Stimulated activated CD8-positive, alpha-beta memory T cell treated with anti-CD3 and anti-CD28 coated beads, Interleukin-4, amount 100 ng/mL, for 1 hour (primary cell): Measurements from ENCODE around the gene NDUFAB1.
"Not testable (repeated sequence)": the region's sequence is repeated elsewhere in the genome, so short reads cannot be mapped to it uniquely, and the experiment has no call there.

ENCODE experiments used
- DNase-seq, 2 donors: peaks; one replicate each; pipeline ENCODE4 v3.0.0-alpha.2; 2020; ENCODE audit warnings: low read depth in 2 of 2, low spot score in 1 of 2

The NDUFAB1 gene

DNA sequence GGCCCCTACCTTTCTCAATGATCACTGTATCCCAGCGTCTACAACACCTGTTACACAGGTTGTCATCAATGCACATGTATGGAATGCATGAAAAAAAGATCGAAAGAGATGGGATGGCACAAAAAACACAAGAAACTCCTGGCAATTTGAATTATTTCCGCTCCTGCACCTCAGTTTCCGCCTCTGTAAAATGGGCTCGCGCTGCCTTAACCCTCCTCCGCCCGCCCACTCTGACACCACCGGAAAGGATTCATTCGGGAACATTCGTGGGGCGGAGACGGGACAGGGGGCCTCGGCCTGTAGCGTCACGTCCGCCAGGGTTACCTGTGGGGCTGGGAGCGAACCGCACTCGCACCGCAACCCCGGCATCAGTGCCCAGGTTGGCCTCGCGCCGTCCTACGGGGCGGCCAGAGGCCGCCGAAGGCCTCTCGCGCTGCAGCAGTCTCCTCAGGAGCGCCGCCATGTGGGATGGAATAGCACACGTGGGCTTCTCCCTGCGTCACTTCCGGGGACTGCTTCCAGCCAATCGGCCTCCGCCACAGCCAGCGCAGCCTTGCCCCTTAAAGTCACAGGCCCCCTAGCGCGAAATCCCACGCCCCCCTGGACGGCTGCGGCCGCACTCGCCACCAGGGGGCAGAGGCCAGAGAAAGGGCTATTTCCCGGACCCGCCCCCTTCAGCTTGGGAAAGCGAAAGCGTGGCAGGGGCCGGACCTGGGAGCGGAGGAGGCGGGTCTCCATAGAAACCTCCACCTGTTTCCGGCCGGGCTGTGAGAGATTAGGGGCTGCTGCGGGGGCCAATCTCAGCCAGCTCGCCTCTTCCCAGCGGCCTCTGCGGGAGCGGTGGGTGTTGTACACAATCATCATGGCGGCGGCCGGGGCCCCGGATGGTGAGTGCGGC is 39.0 kb downstream of the NDUFAB1 start, which contains the start of the genes EARS2 and UBFD1:
TSS of gene EARS2 (minus strand) at position 470 of the 898 bp plus-strand sequence. CDS start at position 463, 7 bp downstream.
TSS of gene UBFD1 (plus strand) at position 847 of the 898 bp plus-strand sequence. CDS start at position 863, 16 bp downstream.
- DNase-seq: peak; percentile 87 to 91

DNA sequence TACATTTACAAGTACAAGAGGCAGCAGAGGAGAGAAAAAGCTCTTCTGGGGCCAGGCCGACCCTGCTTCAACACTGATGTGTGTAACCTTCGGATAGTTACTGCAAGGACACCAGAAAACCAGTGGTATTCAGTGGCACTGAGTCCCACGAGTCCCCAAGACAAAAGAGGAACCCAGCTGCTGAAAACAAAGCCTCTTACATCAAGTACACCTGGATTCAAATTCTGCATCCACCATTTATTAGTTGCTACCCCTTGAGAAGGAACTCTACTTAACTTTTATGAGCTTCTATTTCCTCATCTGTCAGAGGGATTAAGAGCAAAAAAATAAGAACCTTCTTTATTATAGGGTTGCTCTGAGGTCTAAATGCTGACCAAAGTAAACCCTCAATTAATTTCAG is 41.6 kb downstream of the NDUFAB1 start:
- no peak for DNase-seq

DNA sequence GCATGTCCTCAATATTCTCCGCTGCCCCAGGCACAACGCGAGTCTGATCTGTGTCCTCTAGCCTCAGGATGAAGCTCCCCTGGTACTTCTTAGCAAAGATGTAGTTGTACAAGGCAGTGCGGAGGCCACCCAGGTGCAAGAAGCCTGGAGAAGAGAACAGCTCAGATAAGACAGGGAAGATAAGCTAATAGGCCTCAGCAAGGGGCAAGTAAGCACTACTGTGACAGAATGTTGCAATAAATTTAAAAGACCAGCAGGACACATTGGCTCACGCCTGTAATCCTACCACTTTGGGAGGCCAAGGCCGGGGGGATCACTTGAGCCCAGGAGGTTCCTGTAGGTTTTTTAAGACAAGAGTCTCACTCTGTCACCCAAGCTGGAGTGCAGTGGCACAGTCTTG is 44.0 kb downstream of the NDUFAB1 start:
- DNase-seq: no peak

DNA sequence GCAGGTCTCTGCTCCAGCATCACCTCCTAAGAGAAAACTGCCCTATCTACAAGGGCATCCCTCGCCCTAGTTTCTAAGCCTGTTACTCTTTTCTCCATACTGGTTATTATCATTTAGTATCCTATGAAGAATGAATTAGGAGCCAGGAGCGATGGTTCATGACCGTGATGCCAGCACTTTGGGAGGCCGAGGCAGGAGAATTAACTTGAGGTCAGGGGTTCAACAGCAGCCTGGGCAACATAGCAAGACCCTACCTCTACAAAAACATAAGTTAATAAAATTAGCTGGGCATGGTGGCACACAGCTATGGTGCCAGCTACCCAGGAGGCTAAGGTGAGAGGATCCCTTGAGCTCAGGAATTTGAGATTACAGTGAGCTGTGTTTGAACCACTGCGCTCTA is 46.2 kb downstream of the NDUFAB1 start:
- DNase-seq: no peak

DNA sequence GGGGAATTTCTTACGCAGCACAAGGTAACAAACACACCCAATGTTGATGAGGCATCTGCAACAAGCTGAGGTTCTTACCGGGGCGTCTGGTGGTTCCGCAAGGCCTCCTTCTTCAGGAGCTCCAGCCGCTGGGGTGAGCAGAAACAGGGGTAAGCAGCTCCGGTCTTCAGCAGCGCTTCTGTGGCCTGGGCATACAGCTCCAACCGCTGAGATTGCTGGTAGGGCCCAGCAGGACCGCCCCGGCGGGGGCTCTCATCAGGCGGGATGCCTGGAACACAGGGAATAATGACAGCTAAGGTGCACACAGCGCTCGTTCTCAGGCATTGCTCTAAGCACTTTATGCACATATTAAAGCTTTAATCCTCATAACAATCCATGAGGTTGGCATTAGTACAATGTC is 51.7 kb downstream of the NDUFAB1 start:
- no peak for DNase-seq

DNA sequence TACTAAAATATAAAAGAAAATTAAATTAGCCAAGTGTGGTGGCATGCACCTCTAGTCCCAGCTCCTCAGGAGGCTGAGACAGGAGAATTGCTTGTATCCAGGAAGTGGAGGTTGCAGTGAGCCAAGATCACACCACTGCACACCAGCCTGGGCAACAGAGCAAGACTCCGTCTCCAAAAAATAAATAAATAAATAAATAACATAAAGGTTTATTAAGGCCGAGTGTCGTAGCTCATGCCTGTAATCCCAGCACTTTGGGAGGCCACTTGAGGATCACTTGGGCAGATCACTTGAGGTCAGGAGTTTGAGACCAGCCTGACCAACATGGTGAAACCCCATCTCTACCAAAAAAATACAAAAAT is 55.3 kb downstream of the NDUFAB1 start:
- DNase-seq: not testable (repeated sequence)

DNA sequence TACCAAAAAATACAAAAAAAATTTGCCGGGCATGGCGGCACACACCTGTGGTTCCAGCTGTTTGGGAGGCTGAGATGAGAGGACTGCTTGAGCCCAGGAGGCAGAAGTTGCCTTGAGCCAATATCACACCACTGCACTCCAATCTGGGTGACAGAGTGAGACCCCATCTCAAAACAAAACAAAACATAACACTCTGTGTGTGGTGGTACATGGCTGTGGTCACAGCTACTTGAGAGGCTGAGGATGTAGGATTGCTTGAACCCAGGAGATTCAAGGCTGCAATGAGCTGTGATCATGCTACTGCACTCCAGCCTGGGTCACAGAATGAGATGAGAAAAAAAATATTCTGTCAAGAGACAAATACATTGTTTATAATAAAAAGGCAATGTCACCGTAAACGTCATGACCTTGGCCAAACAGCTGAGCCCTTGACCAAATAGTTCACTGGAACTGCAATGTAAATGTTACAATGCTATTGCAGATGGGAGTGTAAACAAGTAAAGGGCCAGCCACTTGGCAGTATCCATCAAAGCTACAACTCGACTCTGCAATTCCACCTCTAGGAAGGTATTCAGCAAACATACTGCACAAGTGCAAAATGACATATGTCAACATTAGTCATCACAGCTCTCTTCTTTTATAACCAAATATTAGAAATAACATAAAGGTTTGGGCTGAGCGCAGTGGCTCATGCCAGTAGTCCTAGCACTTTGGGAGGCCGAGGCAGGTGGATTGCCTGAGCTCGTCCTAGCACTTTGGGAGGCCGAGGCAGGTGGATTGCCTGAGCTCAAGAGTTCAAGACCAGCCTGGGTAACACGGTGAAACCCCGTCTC is 55.9 kb downstream of the NDUFAB1 start:
- no peak for DNase-seq

DNA sequence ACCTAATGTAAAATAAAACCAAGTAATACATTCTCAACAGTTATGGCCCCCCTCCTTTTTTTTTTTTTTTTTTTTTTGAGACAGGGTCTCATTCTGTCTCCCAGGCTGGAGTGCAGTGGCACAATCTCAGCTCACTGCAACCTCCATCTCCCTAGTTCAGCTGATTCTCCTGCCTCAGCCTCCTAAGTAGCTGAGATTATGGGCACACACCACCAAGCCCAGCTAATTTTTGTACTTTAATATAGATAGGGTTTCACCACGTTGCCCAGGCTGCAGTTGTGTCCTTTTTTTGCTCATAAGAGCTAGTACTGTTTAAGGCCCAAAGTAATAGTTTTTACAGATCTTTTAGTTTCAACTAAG is 57.2 kb downstream of the NDUFAB1 start:
- no peak for DNase-seq

DNA sequence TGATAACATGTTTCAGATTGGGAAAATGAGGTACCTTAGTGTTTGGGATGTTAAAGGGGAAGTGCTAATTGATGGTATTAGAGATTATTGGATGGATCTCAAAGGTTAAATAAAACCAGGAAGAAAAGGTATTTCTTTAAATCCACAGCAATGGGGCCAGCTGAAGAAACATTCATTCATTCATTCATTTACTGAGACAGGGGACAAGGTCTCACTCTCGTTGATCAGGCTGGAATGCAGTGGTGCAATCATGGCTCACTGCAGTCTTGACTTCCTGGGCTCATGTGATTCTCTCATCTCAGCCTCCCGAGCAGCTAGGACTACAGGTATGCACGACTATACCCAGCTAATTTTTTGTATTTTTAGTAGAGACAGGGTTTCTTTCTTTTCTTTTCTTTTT is 58.7 kb downstream of the NDUFAB1 start:
- no peak for DNase-seq

DNA sequence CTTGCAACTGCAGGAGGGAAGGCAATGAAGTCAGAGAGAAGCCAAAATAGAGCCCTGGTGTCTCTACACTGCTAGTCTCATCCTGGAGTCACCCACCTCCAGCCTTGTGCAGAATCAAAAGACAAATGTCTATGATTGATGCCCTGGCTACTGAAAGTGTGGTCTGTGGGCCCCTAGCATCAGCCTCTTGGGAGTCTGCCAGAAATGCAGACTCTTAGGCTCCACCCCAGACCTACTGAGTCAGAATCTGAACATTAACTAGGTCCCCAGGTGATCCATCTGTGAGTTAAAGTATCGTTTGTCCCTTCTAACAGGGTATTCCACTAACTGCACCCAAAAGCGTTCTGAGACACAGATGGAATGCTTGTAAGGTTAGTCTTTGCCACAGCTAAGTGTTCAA is 60.2 kb downstream of the NDUFAB1 start:
- no peak for DNase-seq

DNA sequence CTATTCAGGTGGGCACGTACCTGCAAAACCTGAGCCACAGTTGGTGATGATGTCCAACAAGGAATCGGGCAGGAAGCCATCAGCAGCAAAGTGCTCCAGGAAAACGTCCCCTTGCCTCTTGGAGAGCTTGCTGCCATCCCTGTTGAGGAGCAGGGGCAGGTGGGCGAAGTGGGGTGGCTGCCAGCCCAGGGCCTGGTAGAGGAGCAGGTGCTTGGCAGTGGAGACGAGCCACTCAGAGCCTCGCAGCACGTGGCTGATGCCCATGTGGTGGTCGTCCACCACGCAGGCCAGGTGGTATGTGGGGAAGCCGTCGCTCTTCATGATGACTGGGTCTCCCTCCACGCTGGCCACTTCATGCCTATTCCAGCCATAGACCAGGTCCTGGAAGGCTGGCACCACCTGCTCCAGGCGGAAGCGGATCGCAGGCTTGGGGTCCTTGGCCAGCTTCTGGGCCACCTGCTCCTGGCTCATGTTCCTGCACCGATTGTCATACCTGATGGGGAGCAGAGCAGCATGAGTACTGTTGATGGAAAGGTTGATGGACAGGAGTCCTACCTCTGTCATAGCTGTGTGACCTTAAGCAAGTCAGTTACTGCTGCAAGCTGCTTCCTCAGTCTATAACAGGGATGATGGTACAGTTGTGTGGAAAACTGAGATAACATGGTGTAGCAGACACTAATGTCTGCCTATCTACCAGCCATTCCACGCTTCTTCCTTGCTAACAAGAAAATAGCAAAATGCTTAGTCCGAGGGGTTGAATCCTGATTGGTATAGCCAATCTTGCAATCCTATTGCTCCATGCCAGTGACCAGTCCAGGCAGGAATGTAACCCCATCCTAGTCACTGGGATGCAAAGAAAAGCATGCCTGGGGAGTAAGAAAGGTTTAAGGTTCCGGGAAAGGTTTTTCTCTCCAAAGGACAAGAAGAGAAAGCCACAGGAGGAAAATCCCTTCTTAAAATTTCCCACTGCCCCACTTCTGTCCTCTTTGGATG is 61.0 kb downstream of the NDUFAB1 start:
- no peak for DNase-seq

DNA sequence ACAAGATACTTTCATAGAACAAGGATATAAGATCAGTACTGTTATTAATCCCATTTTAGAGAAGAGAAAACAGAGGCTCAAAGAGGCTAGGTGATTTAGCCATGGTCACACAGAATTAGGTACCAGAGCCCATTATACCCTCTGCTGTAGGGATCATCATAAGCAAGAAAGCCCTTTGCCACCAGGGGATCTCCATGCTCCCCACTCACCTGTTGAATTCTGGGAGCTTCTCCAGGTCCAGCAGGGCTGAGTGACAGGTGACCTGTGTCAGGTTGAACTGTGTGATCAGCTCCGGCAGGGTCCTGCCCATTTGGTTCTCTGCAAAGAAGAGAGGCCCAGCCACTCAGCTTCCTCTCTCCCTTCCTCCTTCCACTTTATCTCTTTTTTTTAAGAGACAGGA is 63.7 kb downstream of the NDUFAB1 start:
- DNase-seq: no peak
